ENCODE measurements around the gene NFIA.

NFIA gene

GRCh38 chr1:61202854-61203598 lies 120.7 kb downstream of the NFIA start:
- peak overlapping the region; percentile 80 for H3K27ac ChIP-seq (ENCODE audit: low read depth, low read length)
- peak overlapping the region; percentile 52 to 72 (median 58) for H3K4me3 ChIP-seq (ENCODE audit: low read depth in 1 of 5, low read length in 5 of 5)
- peak overlapping the region; percentile 12 to 64 (median 56) for H3K9ac ChIP-seq (ENCODE audit: low read length in 5 of 5)
- no peaks in the 10 kb centered on the region for H3K36me3 ChIP-seq (ENCODE audit: control insufficient read depth in 5 of 5, insufficient read depth in 5 of 5, low read length in 5 of 5)
- no peaks in the 10 kb centered on the region for H3K9me3 ChIP-seq (ENCODE audit: control insufficient read depth in 5 of 5, low read length in 5 of 5)
- no peaks in the 10 kb centered on the region for H3K27me3 ChIP-seq (ENCODE audit: control insufficient read depth in 5 of 5, insufficient read depth in 4 of 5, low read length in 5 of 5)
- H3K4me1 ChIP-seq (ENCODE audit: control insufficient read depth in 5 of 5, insufficient read depth in 5 of 5, low read length in 5 of 5), result peaks cover 0 to 19% (median 10%) of the 10 kb centered on the region in 5 donors

GRCh38 chr1:61204528-61204927 lies 122.2 kb downstream of the NFIA start:
- Histone ChIP-seq H3K4me3 (ENCODE audit: low read depth in 1 of 5, low read length in 5 of 5) (no peak overlapping the region), H3K4me1 (ENCODE audit: control insufficient read depth in 5 of 5, insufficient read depth in 5 of 5, low read length in 5 of 5) (peaks cover 0 to 23% (median 10%) of the 10 kb centered on the region in 5 donors), H3K27ac (ENCODE audit: low read depth, low read length) (no peak overlapping the region), H3K27me3 (ENCODE audit: control insufficient read depth in 5 of 5, insufficient read depth in 4 of 5, low read length in 5 of 5) (no peaks in the 10 kb centered on the region), H3K9ac (ENCODE audit: low read length in 5 of 5) (peak overlapping the region in 1 of 5 donors; percentile 13), H3K9me3 (ENCODE audit: control insufficient read depth in 5 of 5, low read length in 5 of 5) (no peaks in the 10 kb centered on the region), H3K36me3 (ENCODE audit: control insufficient read depth in 5 of 5, insufficient read depth in 5 of 5, low read length in 5 of 5) (no peaks in the 10 kb centered on the region)

GRCh38 chr1:61207416-61207815 lies 125.1 kb downstream of the NFIA start:
- Histone ChIP-seq H3K36me3 (ENCODE audit: control insufficient read depth in 5 of 5, insufficient read depth in 5 of 5, low read length in 5 of 5) (no peaks in the 10 kb centered on the region), H3K9ac (ENCODE audit: low read length in 5 of 5) (no peak overlapping the region), H3K27ac (ENCODE audit: low read depth, low read length) (no peak overlapping the region), H3K27me3 (ENCODE audit: control insufficient read depth in 5 of 5, insufficient read depth in 4 of 5, low read length in 5 of 5) (no peaks in the 10 kb centered on the region), H3K4me3 (ENCODE audit: low read depth in 1 of 5, low read length in 5 of 5) (no peak overlapping the region), H3K4me1 (ENCODE audit: control insufficient read depth in 5 of 5, insufficient read depth in 5 of 5, low read length in 5 of 5) (peaks cover 0 to 17% (median 10%) of the 10 kb centered on the region in 5 donors), H3K9me3 (ENCODE audit: control insufficient read depth in 5 of 5, low read length in 5 of 5) (no peaks in the 10 kb centered on the region)

GRCh38 chr1:61208172-61208571 lies 125.8 kb downstream of the NFIA start:
- Histone ChIP-seq H3K27ac (ENCODE audit: low read depth, low read length) (peak overlapping the region; percentile 8), H3K4me1 (ENCODE audit: control insufficient read depth in 5 of 5, insufficient read depth in 5 of 5, low read length in 5 of 5) (peaks cover 0 to 18% (median 10%) of the 10 kb centered on the region in 5 donors)

GRCh38 chr1:61208831-61209230 lies 126.5 kb downstream of the NFIA start:
- H3K4me1 ChIP-seq (ENCODE audit: control insufficient read depth in 5 of 5, insufficient read depth in 5 of 5, low read length in 5 of 5), result peaks cover 0 to 18% (median 12%) of the 10 kb centered on the region in 5 donors
- H3K36me3 ChIP-seq (ENCODE audit: control insufficient read depth in 5 of 5, insufficient read depth in 5 of 5, low read length in 5 of 5), result no peaks in the 10 kb centered on the region
- H3K9ac ChIP-seq (ENCODE audit: low read length in 5 of 5), result no peak overlapping the region
- no peak overlapping the region for H3K4me3 ChIP-seq (ENCODE audit: low read depth in 1 of 5, low read length in 5 of 5)
- H3K9me3 ChIP-seq (ENCODE audit: control insufficient read depth in 5 of 5, low read length in 5 of 5), result no peaks in the 10 kb centered on the region
- H3K27ac ChIP-seq (ENCODE audit: low read depth, low read length), result no peak overlapping the region
- H3K27me3 ChIP-seq (ENCODE audit: control insufficient read depth in 5 of 5, insufficient read depth in 4 of 5, low read length in 5 of 5), result no peaks in the 10 kb centered on the region

More at GRCh38 chr1:61208172-61208571, 125.8 kb downstream of the NFIA start:
- Histone ChIP-seq H3K27me3 (ENCODE audit: control insufficient read depth in 5 of 5, insufficient read depth in 4 of 5, low read length in 5 of 5) (no peaks in the 10 kb centered on the region), H3K9ac (ENCODE audit: low read length in 5 of 5) (no peak overlapping the region), H3K4me3 (ENCODE audit: low read depth in 1 of 5, low read length in 5 of 5) (no peak overlapping the region), H3K36me3 (ENCODE audit: control insufficient read depth in 5 of 5, insufficient read depth in 5 of 5, low read length in 5 of 5) (no peaks in the 10 kb centered on the region), H3K9me3 (ENCODE audit: control insufficient read depth in 5 of 5, low read length in 5 of 5) (no peaks in the 10 kb centered on the region)

GRCh38 chr1:61210435-61211154 lies 128.2 kb downstream of the NFIA start:
- H3K36me3 ChIP-seq (ENCODE audit: control insufficient read depth in 5 of 5, insufficient read depth in 5 of 5, low read length in 5 of 5), result no peaks in the 10 kb centered on the region
- peaks cover 0 to 35% (median 24%) of the 10 kb centered on the region in 5 donors for H3K4me1 ChIP-seq (ENCODE audit: control insufficient read depth in 5 of 5, insufficient read depth in 5 of 5, low read length in 5 of 5)
- H3K27me3 ChIP-seq (ENCODE audit: control insufficient read depth in 5 of 5, insufficient read depth in 4 of 5, low read length in 5 of 5), result no peaks in the 10 kb centered on the region
- H3K9me3 ChIP-seq (ENCODE audit: control insufficient read depth in 5 of 5, low read length in 5 of 5), result no peaks in the 10 kb centered on the region
- no peak overlapping the region for H3K27ac ChIP-seq (ENCODE audit: low read depth, low read length)
- no peak overlapping the region for H3K4me3 ChIP-seq (ENCODE audit: low read depth in 1 of 5, low read length in 5 of 5)
- H3K9ac ChIP-seq (ENCODE audit: low read length in 5 of 5), result no peak overlapping the region

- Histone ChIP-seq H3K9me3 (ENCODE audit: control insufficient read depth in 5 of 5, low read length in 5 of 5) (no peaks in the 10 kb centered on the region), H3K27ac (ENCODE audit: low read depth, low read length) (peak overlapping the region; percentile 88), H3K9ac (ENCODE audit: low read length in 5 of 5) (peak overlapping the region in 1 of 5 donors; percentile 21), H3K4me3 (ENCODE audit: low read depth in 1 of 5, low read length in 5 of 5) (no peak overlapping the region), H3K27me3 (ENCODE audit: control insufficient read depth in 5 of 5, insufficient read depth in 4 of 5, low read length in 5 of 5) (no peaks in the 10 kb centered on the region), H3K4me1 (ENCODE audit: control insufficient read depth in 5 of 5, insufficient read depth in 5 of 5, low read length in 5 of 5) (peaks cover 2 to 50% (median 37%) of the 10 kb centered on the region in 5 donors), H3K36me3 (ENCODE audit: control insufficient read depth in 5 of 5, insufficient read depth in 5 of 5, low read length in 5 of 5) (no peaks in the 10 kb centered on the region)
These were observed 131.1 kb downstream of the NFIA start for GRCh38 chr1:61213245-61214011.

GRCh38 chr1:61215119-61215518 lies 132.8 kb downstream of the NFIA start:
- H3K4me3 ChIP-seq (ENCODE audit: low read depth in 1 of 5, low read length in 5 of 5), result no peak overlapping the region
- no peaks in the 10 kb centered on the region for H3K27me3 ChIP-seq (ENCODE audit: control insufficient read depth in 5 of 5, insufficient read depth in 4 of 5, low read length in 5 of 5)
- no peaks in the 10 kb centered on the region for H3K36me3 ChIP-seq (ENCODE audit: control insufficient read depth in 5 of 5, insufficient read depth in 5 of 5, low read length in 5 of 5)
- no peak overlapping the region for H3K9ac ChIP-seq (ENCODE audit: low read length in 5 of 5)
- no peaks in the 10 kb centered on the region for H3K9me3 ChIP-seq (ENCODE audit: control insufficient read depth in 5 of 5, low read length in 5 of 5)
- peaks cover 2 to 50% (median 37%) of the 10 kb centered on the region in 5 donors for H3K4me1 ChIP-seq (ENCODE audit: control insufficient read depth in 5 of 5, insufficient read depth in 5 of 5, low read length in 5 of 5)
- peak overlapping the region; percentile 88 for H3K27ac ChIP-seq (ENCODE audit: low read depth, low read length)

GRCh38 chr1:61215676-61216289 lies 133.4 kb downstream of the NFIA start:
- Histone ChIP-seq H3K27ac (ENCODE audit: low read depth, low read length) (peak overlapping the region; percentile 88), H3K4me3 (ENCODE audit: low read depth in 1 of 5, low read length in 5 of 5) (no peak overlapping the region), H3K9me3 (ENCODE audit: control insufficient read depth in 5 of 5, low read length in 5 of 5) (no peaks in the 10 kb centered on the region), H3K27me3 (ENCODE audit: control insufficient read depth in 5 of 5, insufficient read depth in 4 of 5, low read length in 5 of 5) (no peaks in the 10 kb centered on the region), H3K36me3 (ENCODE audit: control insufficient read depth in 5 of 5, insufficient read depth in 5 of 5, low read length in 5 of 5) (no peaks in the 10 kb centered on the region), H3K4me1 (ENCODE audit: control insufficient read depth in 5 of 5, insufficient read depth in 5 of 5, low read length in 5 of 5) (peaks cover 2 to 48% (median 37%) of the 10 kb centered on the region in 5 donors), H3K9ac (ENCODE audit: low read length in 5 of 5) (no peak overlapping the region)
